H1 (cell line): ENCODE results near the gene WIPF1. TPM values are rescaled to one million over a fixed set of nuclear protein-coding genes. Genes with fewer than 3 reads are reported as not detected.

Experiments used
- CTCF ChIA-PET: fragments of 300-600 bp; sonication (Branson Sonifier 250); formaldehyde crosslinking; loops from one replicate; lab custom pipeline; 2021; ENCODE audit not compliant: partially characterized antibody; lab: Charles Lee
- POLR2A ChIA-PET: fragments of 300-600 bp; sonication (Branson Sonifier 250); formaldehyde crosslinking; loops from one replicate; lab custom pipeline; 2021; ENCODE audit warnings: inconsistent platforms; ENCODE audit not compliant: partially characterized antibody; lab: Charles Lee
- DNase-seq, 2 experiments: peaks; one replicate each; pipeline versions ENCODE4 v3.0.0 to v3.0.0-alpha.2; 2010 to 2022; ENCODE audit warnings: low spot score in 2 of 2, low read depth in 1 of 2, mixed read lengths in 1 of 2
- FAIRE-seq: peaks from 2 replicates; lab custom pipeline; 2011; peaks lifted over from hg19 to GRCh38; lab: Jason Lieb, UNC
- H2AFZ ChIP-seq: 2 replicates; pipeline ENCODE4 v1.8.1; 2012; ENCODE audit warnings: low read length, inconsistent platforms
- H2AK5ac ChIP-seq: 2 replicates; pipeline ENCODE4 v1.6.1; 2013; ENCODE audit warnings: low read depth, low read length
- H2BK120ac ChIP-seq: replicated peaks from 2 replicates; pipeline ENCODE3; 2013; ENCODE audit warnings: low read depth, low read length, inconsistent platforms
- H2BK12ac ChIP-seq: 2 replicates; pipeline ENCODE4 v1.6.1; 2013; ENCODE audit warnings: low read depth, low read length
- H2BK15ac ChIP-seq: 2 replicates; pipeline ENCODE4 v1.6.1; 2013; ENCODE audit warnings: low read length
- H2BK20ac ChIP-seq: 2 replicates; pipeline ENCODE4 v1.6.1; 2013; ENCODE audit warnings: low read length
- H2BK5ac ChIP-seq: 2 replicates; pipeline ENCODE4 v1.6.1; 2013; ENCODE audit warnings: low read depth, low read length
- H3K14ac ChIP-seq: 2 replicates; pipeline ENCODE4 v1.6.1; 2013; ENCODE audit warnings: inconsistent platforms; ENCODE audit not compliant: insufficient read length
- H3K18ac ChIP-seq: 2 replicates; pipeline ENCODE4 v1.6.1; 2013; ENCODE audit warnings: low read length; ENCODE audit errors: extremely low read depth
- H3K23ac ChIP-seq: 2 replicates; pipeline ENCODE4 v1.6.1; 2013; ENCODE audit warnings: inconsistent platforms; ENCODE audit not compliant: insufficient read length
- H3K23me2 ChIP-seq: 2 replicates; pipeline ENCODE4 v1.6.1; 2013; ENCODE audit warnings: low read depth, low read length
- H3K27ac ChIP-seq: 2 replicates; pipeline ENCODE4 v1.6.1; 2011; ENCODE audit warnings: low read depth, low read length, inconsistent platforms
- H3K27me3 ChIP-seq, 4 experiments: replicated peaks in 1 of 4; 1 replicate in 1 of 4; 2 replicates in 3 of 4; pipeline versions ENCODE4 v1.6.1 to v1.8.1; 2011 to 2013; ENCODE audit warnings: low read length in 3 of 4, mild to moderate bottlenecking in 3 of 4, inconsistent platforms in 2 of 4, mixed read lengths in 2 of 4, moderate library complexity in 1 of 4; ENCODE audit not compliant: control insufficient read depth in 3 of 4, insufficient read depth in 3 of 4; ENCODE audit errors: extremely low read depth in 1 of 4
- H3K36me3 ChIP-seq, 4 experiments: 2 replicates each; pipeline versions ENCODE4 v1.6.1 to v1.8.1; 2011 to 2013; ENCODE audit warnings: mild to moderate bottlenecking in 4 of 4, low read length in 3 of 4, moderate library complexity in 2 of 4, control low read depth in 1 of 4, inconsistent platforms in 1 of 4; ENCODE audit not compliant: insufficient read depth in 4 of 4, control insufficient read depth in 2 of 4
- H3K4ac ChIP-seq: replicated peaks from 2 replicates; pipeline ENCODE3; 2013; ENCODE audit warnings: low read length, low read depth, mixed read lengths, inconsistent platforms; ENCODE audit not compliant: insufficient read length
- H3K4me1 ChIP-seq, 4 experiments: replicated peaks in 1 of 4; 1 replicate in 1 of 4; 2 replicates in 3 of 4; pipeline versions ENCODE4 v1.6.1 to v1.8.1; 2011 to 2013; ENCODE audit warnings: low read length in 3 of 4, inconsistent platforms in 2 of 4, mixed read lengths in 1 of 4; ENCODE audit not compliant: insufficient read depth in 4 of 4, control insufficient read depth in 3 of 4
- H3K4me2 ChIP-seq, 2 experiments: 2 replicates each; pipeline versions ENCODE4 v1.6.1 to v1.8.1; 2011 to 2013; ENCODE audit warnings: low read depth in 2 of 2, low read length in 2 of 2, control low read depth in 1 of 2, inconsistent platforms in 1 of 2, mild to moderate bottlenecking in 1 of 2; ENCODE audit not compliant: insufficient read depth in 1 of 2
- H3K4me3 ChIP-seq, 4 experiments: fragments of 200-600, 300-600 bp in 1 of 4; sonication (generic), shearing (Covaris generic), sonication (Bioruptor Twin) in 1 of 4; 2 replicates each; pipeline versions ENCODE4 v1.5.1 to v1.8.1; 2011 to 2016; ENCODE audit warnings: low read length in 4 of 4, low read depth in 3 of 4, control low read depth in 2 of 4, inconsistent platforms in 2 of 4, mild to moderate bottlenecking in 2 of 4, mixed read lengths in 1 of 4, moderate library complexity in 1 of 4; ENCODE audit not compliant: insufficient read depth in 2 of 4; ENCODE audit errors: extremely low read depth in 1 of 4
- H3K56ac ChIP-seq: replicated peaks from 2 replicates; pipeline ENCODE3; 2013; ENCODE audit warnings: low read depth, mild to moderate bottlenecking, mixed read lengths, low read length, inconsistent platforms; ENCODE audit not compliant: insufficient read length
- H3K79me1 ChIP-seq: 2 replicates; pipeline ENCODE4 v1.6.1; 2013; ENCODE audit warnings: low read depth, low read length, control low read depth
- H3K79me2 ChIP-seq, 2 experiments: 2 replicates each; pipeline versions ENCODE4 v1.6.1 to v1.8.1; 2012 to 2013; ENCODE audit warnings: low read length in 2 of 2, mild to moderate bottlenecking in 2 of 2, inconsistent platforms in 1 of 2; ENCODE audit not compliant: insufficient read depth in 2 of 2, control insufficient read depth in 1 of 2
- H3K9ac ChIP-seq, 4 experiments: replicated peaks in 1 of 4; 1 replicate in 1 of 4; 2 replicates in 3 of 4; pipeline versions ENCODE4 v1.6.1 to v1.8.1; 2011 to 2013; ENCODE audit warnings: low read depth in 3 of 4, low read length in 3 of 4, control low read depth in 2 of 4, mild to moderate bottlenecking in 2 of 4, moderate library complexity in 2 of 4, inconsistent platforms in 1 of 4; ENCODE audit errors: extremely low read depth in 1 of 4
- H3K9me3 ChIP-seq, 2 experiments: 2 replicates each; pipeline versions ENCODE4 v1.6.1 to v1.8.1; 2012 to 2013; ENCODE audit warnings: mild to moderate bottlenecking in 2 of 2, moderate library complexity in 2 of 2, control low read depth in 1 of 2, inconsistent platforms in 1 of 2, low read depth in 1 of 2, low read length in 1 of 2, mixed read lengths in 1 of 2; ENCODE audit not compliant: insufficient read depth in 2 of 2
- H4K20me1 ChIP-seq, 2 experiments: replicated peaks in 1 of 2; 2 replicates each; pipeline versions ENCODE3 to v1.8.1; 2011 to 2013; ENCODE audit warnings: inconsistent platforms in 2 of 2, low read length in 2 of 2, mild to moderate bottlenecking in 1 of 2; ENCODE audit not compliant: insufficient read depth in 2 of 2, control insufficient read depth in 1 of 2
- H4K5ac ChIP-seq: 2 replicates; pipeline ENCODE4 v1.6.1; 2013; ENCODE audit warnings: low read length, low read depth, mixed read lengths, inconsistent platforms; ENCODE audit not compliant: insufficient read length
- H4K8ac ChIP-seq: 2 replicates; pipeline ENCODE4 v1.8.0; 2013; ENCODE audit warnings: mild to moderate bottlenecking, moderate library complexity, low read length, inconsistent platforms; ENCODE audit not compliant: insufficient read depth; ENCODE audit errors: extremely low read depth
- H4K91ac ChIP-seq: replicated peaks from 2 replicates; pipeline ENCODE3; 2013; ENCODE audit warnings: low read length, mixed read lengths, inconsistent platforms; ENCODE audit not compliant: insufficient read length
- CREB1 ChIP-seq: IDR thresholded peaks from 2 replicates; pipeline ENCODE4 v1.6.1; 2012; ENCODE audit warnings: inconsistent platforms
- CTCF ChIP-seq, 3 experiments: IDR thresholded peaks; 1 replicate in 2 of 3; 2 replicates in 1 of 3; pipeline versions ENCODE4 v1.5.1 to v1.6.1; 2011; ENCODE audit warnings: low read length in 3 of 3, mild to moderate bottlenecking in 3 of 3, inconsistent platforms in 2 of 3, low read depth in 1 of 3, moderate library complexity in 1 of 3; ENCODE audit not compliant: insufficient read depth in 1 of 3; ENCODE audit errors: control extremely low read depth in 1 of 3
- SP1 ChIP-seq: IDR thresholded peaks from 2 replicates; pipeline ENCODE4 v1.6.1; 2011; ENCODE audit warnings: low read depth, low read length
- WGBS, 2 experiments: shearing (Covaris generic) in 1 of 2; methylation state at CpG; one replicate each; pipeline versions ENCODE4 v1.1.6 to v1.1.7; 2013 to 2015; ENCODE audit warnings: low lambda C conversion rate in 2 of 2, mixed read lengths in 2 of 2, inconsistent platforms in 1 of 2, low coverage in 1 of 2, missing lambda C conversion rate in 1 of 2; ENCODE audit not compliant: insufficient replicate concordance in 2 of 2, insufficient coverage in 1 of 2, insufficient read length in 1 of 2; ENCODE audit errors: extremely low coverage in 1 of 2, missing lambda C conversion rate in 1 of 2; 5-methylcytosine and 5-hydroxymethylcytosine counted together
- polyA plus RNA-seq, 7 experiments: library from polyadenylated mRNA; depleted of rRNA in 3 of 7; stranded (reverse) in 5 of 7; unstranded in 2 of 7; fragments of >200 nt in 5 of 7; fragments of 200-250 nt in 2 of 7; gene quantifications; 1 replicate in 5 of 7; 2 replicates in 1 of 7; 4 replicates in 1 of 7; pipeline versions ENCODE4 v1.2.1 to v1.2.3, GENCODE V29; 2011 to 2013; ENCODE audit warnings: missing spikeins in 2 of 7, mixed read lengths in 2 of 7
- total RNA-seq: library from RNA; stranded (reverse); fragmentation: NEBNext Ultra II Directional; extraction: Animal tissue kit (Norgen Biotek cat#: 25700); gene quantifications from 2 replicates; pipeline ENCODE4 v1.2.1, GENCODE V29; 2021

Gene WIPF1
- total and polyA plus RNA-seq, 2 of the 8 experiments (the other 6 are each of a cell fraction or from before 2014, with no cell fraction given) = 4.7 to 5.2 TPM

GRCh38 chr2:174602745-174603144 is 5.1 kb upstream of the WIPF1 start:
- Histone ChIP-seq H3K9ac (no peak overlapping the region), H3K27me3 (no peaks in the 10 kb centered on the region), H3K4ac (no peak overlapping the region), H4K5ac (no peak overlapping the region), H2BK20ac (no peak overlapping the region), H3K23me2 (no peaks in the 10 kb centered on the region), H2BK5ac (no peak overlapping the region), H2BK15ac (no peak overlapping the region), H3K18ac (no peak overlapping the region), H4K8ac (no peak overlapping the region), H3K4me1 (no peaks in the 10 kb centered on the region), H3K4me2 (no peak overlapping the region), H2AFZ (no peak overlapping the region; the same call in 1 of the 2 replicates), H4K20me1 (no peaks in the 10 kb centered on the region), H3K36me3 (no peaks in the 10 kb centered on the region; a peak in 1 of 8 replicates), H3K79me2 (no peaks in the 10 kb centered on the region), H2BK120ac (no peak overlapping the region), H3K56ac (no peak overlapping the region), H3K14ac (no peak overlapping the region), H3K23ac (no peak overlapping the region), H4K91ac (no peak overlapping the region), H2AK5ac (no peak overlapping the region), H3K79me1 (no peaks in the 10 kb centered on the region), H2BK12ac (no peak overlapping the region), H3K4me3 (no peak overlapping the region), H3K27ac (no peak overlapping the region), H3K9me3 (peaks cover 6 to 7% of the 10 kb centered on the region in 2 experiments; a peak in 1 of 4 replicates)
- 82% methylated on average over 3 of the region's 3 CpGs; no CpG with 5 or more reads in 1 of the 2 experiments for WGBS, 2 experiments
- DNase-seq (no peak), FAIRE-seq (no peak)
- CTCF ChIA-PET = interaction anchor here (0.6 to 3.4 kb wide), 17 partner anchors 9 to 357 kb away, joined by 3 to 14 read pairs (median 4); no protein-coding TSS in a partner anchor
- TF ChIP-seq SP1 = no peak
- TF ChIP-seq CREB1 = no peak
- no peak for TF ChIP-seq CTCF (IDR thresholded peaks at IDR 0.05; ENCODE audit: control extremely low read depth in 1 of 3, insufficient read depth in 1 of 3, low read depth in 1 of 3, low read length in 3 of 3)
- POLR2A ChIA-PET = no interaction called here
